HG02763 (cell line): ENCODE measurements around the gene CYP27A1.

Experiments used
- ATAC-seq: cut with Tn5 transposase; IDR thresholded peaks from one replicate; pipeline ENCODE4 v1.9.1; 2021; ENCODE audit warnings: mild to moderate bottlenecking, moderate library complexity; ENCODE audit not compliant: unreplicated experiment

Gene CYP27A1

GRCh38 chr2:218781691-218782527, at the start of gene CYP27A1:
CYP27A1 (plus strand) TSS chr2:218782147; CDS start chr2:218782183, 36 bp downstream.
- no peak for ATAC-seq

GRCh38 chr2:218732761-218733158, 49.2 kb upstream of the CYP27A1 start:
- no peak for ATAC-seq

- no peak for ATAC-seq
Measured at GRCh38 chr2:218733171-218734021, 48.6 kb upstream of the CYP27A1 start.

- no peak for ATAC-seq
Measured at GRCh38 chr2:218734190-218734975, 47.6 kb upstream of the CYP27A1 start.

GRCh38 chr2:218736531-218736930, 45.4 kb upstream of the CYP27A1 start:
- ATAC-seq = no peak

GRCh38 chr2:218743068-218743467, 38.9 kb upstream of the CYP27A1 start:
- no peak for ATAC-seq

- no peak for ATAC-seq
Measured at GRCh38 chr2:218744615-218745014, 37.3 kb upstream of the CYP27A1 start.

- ATAC-seq = no peak
Measured at GRCh38 chr2:218745160-218745558, 36.8 kb upstream of the CYP27A1 start.

GRCh38 chr2:218745559-218746469, 36.1 kb upstream of the CYP27A1 start:
- ATAC-seq = no peak

- ATAC-seq = no peak
Measured at GRCh38 chr2:218746470-218746795, 35.5 kb upstream of the CYP27A1 start.

- no peak for ATAC-seq
Measured at GRCh38 chr2:218746960-218747359, 35.0 kb upstream of the CYP27A1 start.

GRCh38 chr2:218748741-218749441, 33.1 kb upstream of the CYP27A1 start:
- ATAC-seq = no peak

- no peak for ATAC-seq
Measured at GRCh38 chr2:218754201-218754600, 27.7 kb upstream of the CYP27A1 start.

GRCh38 chr2:218754781-218755180, 27.2 kb upstream of the CYP27A1 start:
- no peak for ATAC-seq

GRCh38 chr2:218755198-218755566, 26.8 kb upstream of the CYP27A1 start:
- no peak for ATAC-seq

GRCh38 chr2:218755567-218756404, 26.2 kb upstream of the CYP27A1 start:
- ATAC-seq = no peak

GRCh38 chr2:218756599-218757377, 25.2 kb upstream of the CYP27A1 start:
- ATAC-seq = no peak

- ATAC-seq = no peak
Measured at GRCh38 chr2:218761795-218762194, 20.2 kb upstream of the CYP27A1 start.
